ENCODE data around the gene ZNF70.

Gene ZNF70

GRCh38 chr22:23712256-23712655, 38.7 kb downstream of the ZNF70 start:
- ChIA-PET POLR2A (ENCODE audit: low non-redundant PET) (no interaction called here), CTCF (no interaction called here)
- TF ChIP-seq CTCF (conservative IDR thresholded peaks at IDR 0.05; ENCODE audit: low read depth) = no peak
- no peak overlapping the region for H3K27ac ChIP-seq
- DNase-seq (ENCODE audit: low spot score) = no peak

- POLR2A ChIA-PET (ENCODE audit: low non-redundant PET) = no interaction called here
- TF ChIP-seq CTCF (conservative IDR thresholded peaks at IDR 0.05; ENCODE audit: low read depth) = no peak
- no peak for DNase-seq (ENCODE audit: low spot score)
- CTCF ChIA-PET = no interaction called here
- H3K27ac ChIP-seq = no peak overlapping the region
Measured at GRCh38 chr22:23709107-23709506, 41.8 kb downstream of the ZNF70 start.

- ChIA-PET CTCF (no interaction called here), POLR2A (ENCODE audit: low non-redundant PET) (no interaction called here)
- no peak overlapping the region for H3K27ac ChIP-seq
- DNase-seq (ENCODE audit: low spot score) = no peak
- TF ChIP-seq CTCF (conservative IDR thresholded peaks at IDR 0.05; ENCODE audit: low read depth) = no peak
Measured at GRCh38 chr22:23708270-23708669, 42.6 kb downstream of the ZNF70 start.

- H3K27ac ChIP-seq = no peak overlapping the region
- CTCF ChIA-PET = no interaction called here
- no peak for DNase-seq (ENCODE audit: low spot score)
- POLR2A ChIA-PET (ENCODE audit: low non-redundant PET) = no interaction called here
- no peak for TF ChIP-seq CTCF (conservative IDR thresholded peaks at IDR 0.05; ENCODE audit: low read depth)
Measured at GRCh38 chr22:23705358-23705757, 45.6 kb downstream of the ZNF70 start.

GRCh38 chr22:23704829-23705228, 46.1 kb downstream of the ZNF70 start:
- CTCF ChIA-PET = no interaction called here

GRCh38 chr22:23704062-23704461, 46.9 kb downstream of the ZNF70 start:
- DNase-seq (ENCODE audit: low spot score) = no peak

More at GRCh38 chr22:23704829-23705228, 46.1 kb downstream of the ZNF70 start:
- no peak overlapping the region for H3K27ac ChIP-seq
- DNase-seq (ENCODE audit: low spot score) = no peak
- POLR2A ChIA-PET (ENCODE audit: low non-redundant PET) = no interaction called here
- TF ChIP-seq CTCF (conservative IDR thresholded peaks at IDR 0.05; ENCODE audit: low read depth) = no peak

More at GRCh38 chr22:23704062-23704461, 46.9 kb downstream of the ZNF70 start:
- POLR2A ChIA-PET (ENCODE audit: low non-redundant PET) = no interaction called here
- no peak for TF ChIP-seq CTCF (conservative IDR thresholded peaks at IDR 0.05; ENCODE audit: low read depth)
- CTCF ChIA-PET = interaction anchor here (0.9 kb wide), 1 partner anchor 923 kb away, joined by 3 read pairs; no protein-coding TSS in a partner anchor
- no peak overlapping the region for H3K27ac ChIP-seq

Measured in RWPE1 (cell line).